Tongue (tissue), 2 donors: ENCODE data around the gene SV2B. TPM values are rescaled to one million over a fixed set of nuclear protein-coding genes. Genes with fewer than 3 reads are reported as not detected.
A peak's percentile ranks its signal among the peaks of the same experiment; 100 is the strongest.

Experiments used
- DNase-seq: peaks from one replicate; pipeline ENCODE4 v3.0.0-alpha.2; 2015
- total RNA-seq: library from RNA; depleted of rRNA; stranded (reverse); fragments of >200 nt; gene quantifications from one replicate; pipeline ENCODE4 v1.2.3, GENCODE V29; 2014

SV2B gene
- total RNA-seq, 1 donor from 2014 or later, result 4.5 TPM

GRCh38 chr15:91142106-91142744 is 42.2 kb downstream of the SV2B start:
- no peak for DNase-seq

DNA sequence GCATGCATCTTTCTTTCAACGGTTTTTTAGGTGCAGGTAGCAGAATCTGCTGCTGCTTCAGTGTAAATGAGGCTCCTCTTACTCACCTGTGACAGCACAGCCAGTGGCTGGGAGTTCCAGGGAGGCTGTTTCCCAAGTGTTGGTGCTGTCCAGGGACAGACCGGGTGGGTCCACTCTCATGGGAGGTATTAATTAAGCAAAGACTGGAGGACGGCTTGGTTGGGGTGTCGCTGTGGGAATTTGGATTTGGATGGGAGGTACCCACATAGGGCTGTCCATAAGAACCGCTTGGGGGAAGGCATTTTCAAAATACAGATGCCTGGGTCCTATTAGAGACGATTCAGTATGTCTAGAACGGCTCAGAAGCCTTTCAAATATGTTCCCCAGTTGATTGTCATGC is 42.9 kb downstream of the SV2B start:
- no peak for DNase-seq

- DNase-seq, result no peak
Measured at GRCh38 chr15:91146728-91147127, 46.7 kb downstream of the SV2B start.

DNA sequence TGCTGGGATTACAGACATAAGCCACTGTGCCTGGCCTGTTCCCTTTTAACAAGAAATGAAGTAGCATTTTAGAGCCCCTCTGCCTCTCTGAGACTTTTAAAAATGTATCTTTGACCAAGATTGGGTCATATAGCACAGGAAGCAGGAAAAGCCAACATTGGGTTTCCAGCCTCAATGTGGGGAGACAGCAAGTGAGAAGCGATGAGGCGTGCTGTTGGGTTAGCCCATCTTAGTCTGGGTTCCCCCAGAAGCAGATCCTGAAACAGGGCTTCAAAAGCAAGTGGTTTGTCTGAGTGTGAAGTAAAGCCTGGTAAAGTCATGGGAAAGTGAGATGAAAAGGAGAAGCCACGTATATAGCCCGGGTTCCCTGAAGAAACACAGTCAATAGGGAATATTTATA is 48.2 kb downstream of the SV2B start:
- no peak for DNase-seq

DNA sequence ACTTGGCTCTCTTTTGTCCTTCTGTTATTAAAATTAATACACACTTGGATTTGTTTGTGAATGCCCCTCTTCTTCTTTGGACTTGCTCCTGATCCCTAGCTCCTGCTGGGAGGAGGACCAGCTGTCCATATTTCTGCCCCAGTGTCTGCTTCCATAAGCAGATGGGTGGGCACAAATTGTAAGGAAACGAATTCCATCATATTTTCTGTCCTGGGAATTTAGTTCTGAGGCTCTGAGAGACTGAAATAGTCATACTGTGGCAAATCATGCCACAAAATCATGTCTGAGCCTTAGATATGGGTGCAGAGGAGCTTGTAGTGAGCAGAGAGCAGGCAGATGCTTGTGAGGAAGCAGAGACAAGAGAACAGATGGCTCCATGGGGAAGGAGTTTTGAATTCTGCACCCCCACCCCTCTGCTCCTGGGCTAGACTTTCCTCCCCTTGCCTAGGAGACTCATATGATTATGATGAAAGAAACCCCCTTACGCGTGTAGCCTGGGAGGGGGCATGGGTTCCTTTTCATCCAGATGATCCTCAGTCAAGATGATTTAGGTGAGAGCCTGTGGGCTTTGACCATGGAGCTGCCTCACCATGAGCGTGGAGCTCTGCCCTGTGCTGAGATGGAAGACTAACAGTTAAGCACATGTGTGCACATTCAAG is 50.6 kb downstream of the SV2B start:
- no peak for DNase-seq

GRCh38 chr15:91151781-91152563 is 51.9 kb downstream of the SV2B start:
- no peak for DNase-seq

DNA sequence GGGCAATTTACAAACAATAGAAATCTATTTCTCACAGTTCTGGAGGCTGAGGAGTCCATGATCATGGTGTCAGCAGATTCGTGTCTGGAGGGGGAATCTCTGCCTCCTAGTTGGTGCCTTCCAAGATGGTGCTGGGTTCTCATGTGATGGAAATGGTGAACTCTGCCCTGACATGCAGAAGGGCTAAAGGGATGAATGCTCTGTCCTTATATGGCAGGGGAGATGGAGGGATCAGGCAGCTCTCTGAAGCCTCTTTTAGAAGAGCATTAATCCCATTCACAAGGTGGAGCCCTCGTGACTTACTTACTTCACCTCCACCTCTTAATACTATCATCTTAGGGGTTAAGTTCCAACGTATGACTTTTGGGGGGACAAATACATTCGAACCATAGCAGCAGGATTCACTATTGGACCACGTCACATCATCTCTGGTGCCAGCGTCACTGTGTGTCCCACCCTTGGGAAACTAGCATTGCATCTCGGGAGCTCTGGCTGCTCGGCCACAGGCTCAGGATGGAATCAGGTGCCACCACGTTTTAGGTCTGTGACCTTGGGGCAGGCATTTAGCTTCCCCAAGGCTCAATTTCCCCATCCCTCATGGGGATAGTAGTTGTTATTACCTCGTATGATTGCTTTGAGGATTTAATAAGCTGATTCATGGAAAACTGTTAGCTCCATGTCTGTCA is 53.0 kb downstream of the SV2B start:
- DNase-seq, result no peak

- DNase-seq, result no peak
Measured at GRCh38 chr15:91153954-91154353, 53.9 kb downstream of the SV2B start.

DNA sequence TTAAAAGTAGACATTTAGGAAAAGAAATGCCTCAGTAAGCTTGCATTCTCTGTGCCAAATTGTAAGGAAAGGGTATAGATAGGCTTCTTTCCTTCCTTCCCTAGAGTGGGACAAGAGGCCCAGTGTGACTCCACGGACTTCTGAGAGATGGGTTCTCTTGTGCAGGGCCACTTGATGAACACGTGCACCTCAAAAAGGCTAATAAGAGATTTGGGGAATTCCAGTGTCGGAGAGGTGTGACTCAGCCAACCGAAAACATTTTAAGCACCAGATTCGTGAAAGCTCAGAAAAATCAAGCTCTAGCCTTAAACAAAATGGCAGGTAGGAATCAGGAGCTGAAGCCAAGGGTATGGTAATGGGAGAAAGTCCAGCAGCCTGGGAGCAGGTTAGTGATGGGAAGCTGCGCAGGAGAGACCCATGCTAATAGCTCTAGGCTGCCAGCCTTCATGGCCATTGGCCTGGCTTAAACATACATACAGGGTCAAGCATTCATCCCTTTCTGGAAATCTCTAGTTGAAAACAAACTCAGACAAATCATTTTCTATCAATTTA is 56.2 kb downstream of the SV2B start:
- DNase-seq, result no peak

DNA sequence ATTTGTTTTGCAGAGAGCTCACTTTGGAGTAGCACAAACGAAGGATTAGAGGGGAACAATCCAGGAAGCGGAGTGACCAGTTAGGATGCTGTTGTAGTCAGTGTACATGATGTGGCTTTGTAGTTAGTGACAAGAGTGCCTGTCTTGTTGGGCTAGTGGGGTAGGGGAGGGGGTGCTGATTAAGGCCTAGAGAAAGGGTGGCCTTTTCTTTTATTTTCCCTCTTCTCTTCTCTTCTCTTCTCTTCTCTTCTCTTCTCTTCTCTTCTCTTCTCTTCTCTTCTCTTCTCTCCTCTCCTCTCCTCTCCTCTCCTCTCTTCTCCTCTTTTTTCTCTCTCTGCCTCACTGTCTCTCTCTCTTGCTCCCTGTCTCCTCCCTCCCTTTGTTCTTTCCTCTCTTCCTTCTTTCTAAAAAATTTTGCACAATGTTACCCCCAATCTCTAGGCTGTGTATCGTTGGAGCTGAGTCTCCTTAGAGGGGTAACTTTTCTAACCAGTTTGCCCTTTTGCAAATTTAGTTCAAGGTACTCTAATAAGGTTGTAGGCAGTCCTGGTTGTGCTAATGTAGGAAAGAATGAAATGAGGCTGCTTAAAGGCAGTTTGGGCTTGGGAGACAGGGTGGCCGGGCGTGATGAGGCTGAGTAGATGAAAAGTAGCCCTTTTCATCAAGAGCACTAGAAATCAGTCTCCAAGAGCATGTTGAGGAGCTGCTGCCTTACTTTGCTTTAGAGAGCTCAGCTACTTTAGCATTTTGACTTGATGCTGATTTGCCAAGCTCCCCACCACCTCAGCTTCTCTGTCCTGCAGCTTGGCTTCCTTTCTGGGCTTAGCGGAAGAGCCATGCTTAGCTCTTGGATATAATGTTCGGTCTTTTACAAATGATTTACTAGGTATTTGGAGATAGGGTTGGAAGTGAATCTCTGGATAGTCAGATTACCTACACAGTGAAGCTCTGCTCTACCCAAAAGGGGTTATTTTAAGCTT is 58.6 kb downstream of the SV2B start:
- DNase-seq, result no peak

- DNase-seq, result no peak
Measured at GRCh38 chr15:91165850-91166249, 65.8 kb downstream of the SV2B start.

- DNase-seq, result no peak
Measured at GRCh38 chr15:91168457-91168856, 68.4 kb downstream of the SV2B start.

- DNase-seq, result no peak
Measured at GRCh38 chr15:91171334-91171733, 71.3 kb downstream of the SV2B start.

- peak; percentile 6 for DNase-seq
Measured at GRCh38 chr15:91182101-91182500, 82.0 kb downstream of the SV2B start.

DNA sequence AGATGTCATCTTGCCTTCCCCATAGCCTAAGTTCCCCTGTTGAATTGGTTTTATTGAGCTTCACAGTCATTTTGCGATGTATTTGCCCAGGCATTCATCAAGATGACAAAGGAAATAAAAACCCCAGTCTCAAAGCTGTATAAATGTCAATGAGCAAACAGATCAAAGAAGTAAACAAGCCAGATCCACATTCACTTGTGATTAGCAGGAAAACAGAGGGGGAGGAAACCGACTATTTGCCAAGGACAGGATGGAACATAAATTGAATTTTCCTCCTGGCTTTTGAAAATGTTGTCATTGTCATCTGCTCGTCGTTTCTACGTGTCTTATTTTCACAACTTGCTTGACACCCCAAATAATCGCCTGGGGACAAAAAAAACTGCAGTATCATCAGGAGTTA is 83.5 kb downstream of the SV2B start:
- DNase-seq, result no peak

- DNase-seq, result no peak
Measured at GRCh38 chr15:91184441-91184840, 84.4 kb downstream of the SV2B start.

- DNase-seq, result peak; percentile 39
Measured at GRCh38 chr15:91186904-91187656, 87.0 kb downstream of the SV2B start.

- no peak for DNase-seq
Measured at GRCh38 chr15:91192285-91192684, 92.2 kb downstream of the SV2B start.

- DNase-seq, result no peak
Measured at GRCh38 chr15:91192690-91193377, 92.8 kb downstream of the SV2B start.

DNA sequence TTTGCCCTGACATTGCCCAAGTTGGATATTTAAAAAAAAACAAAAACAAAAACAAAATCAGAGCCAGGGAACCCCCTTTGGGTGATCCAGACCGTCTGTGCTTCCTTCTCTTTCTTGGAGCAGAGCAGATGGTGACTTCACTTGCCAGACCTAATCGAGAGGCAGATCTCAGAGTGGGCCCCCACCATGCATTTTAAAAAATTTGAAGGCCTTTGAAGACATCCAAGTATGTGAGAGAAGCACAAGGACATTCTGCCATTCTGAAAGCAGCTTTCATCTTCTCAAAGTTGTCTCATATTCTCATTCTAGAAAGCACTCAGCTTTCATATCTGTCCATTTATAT is 93.3 kb downstream of the SV2B start:
- no peak for DNase-seq
